Right atrium auricular region (tissue), 2 donors: Measurements from ENCODE around the gene PODXL2. TPM values are rescaled to one million over a fixed set of nuclear protein-coding genes. Genes with fewer than 3 reads are reported as not detected.

Experiments used
- DNase-seq: peaks from one replicate; pipeline ENCODE4 v3.0.0-alpha.2; 2019; ENCODE audit warnings: low spot score
- H3K27ac ChIP-seq, 2 donors: fragments of 200-600 bp; sonication (generic); 1 replicate in 1 of 2; 2 replicates in 1 of 2; pipeline ENCODE4 v1.5.1; 2016 to 2019
- H3K27me3 ChIP-seq, 2 donors: fragments of 200-600 bp; sonication (generic); one replicate each; pipeline versions ENCODE4 v1.5.1 to v1.6.0; 2017 to 2019
- H3K36me3 ChIP-seq: fragments of 200-600 bp; sonication (generic); one replicate; pipeline ENCODE4 v1.5.1; 2016
- H3K4me1 ChIP-seq, 2 donors: fragments of 200-600 bp; sonication (generic); one replicate each; pipeline versions ENCODE4 v1.5.1 to v1.6.0; 2017 to 2019
- H3K4me3 ChIP-seq, 2 donors: fragments of 200-600 bp; sonication (generic); 1 replicate in 1 of 2; 2 replicates in 1 of 2; pipeline ENCODE4 v1.5.1; 2017 to 2019; ENCODE audit warnings: mild to moderate bottlenecking in 1 of 2, moderate library complexity in 1 of 2
- H3K9me3 ChIP-seq, 2 donors: fragments of 200-600 bp; sonication (generic); one replicate each; pipeline ENCODE4 v1.5.1; 2019
- CTCF ChIP-seq, 2 donors: fragments of 200-600 bp; sonication (generic); IDR thresholded peaks; one replicate each; pipeline ENCODE4 v1.5.1; 2019; ENCODE audit warnings: antibody characterized with exemption in 2 of 2
- total RNA-seq, 2 donors: library from RNA; depleted of rRNA; stranded (reverse); fragments of >200 nt; gene quantifications; one replicate each; pipeline ENCODE4 v1.1.0, GENCODE V29; 2016

Gene PODXL2
- total RNA-seq, 2 donors from 2014 or later, result 1.9 to 2.9 TPM

- Histone ChIP-seq H3K27ac (no peak overlapping the region), H3K36me3 (peaks cover 26% of the 10 kb centered on the region), H3K9me3 (no peaks in the 10 kb centered on the region), H3K27me3 (no peaks in the 10 kb centered on the region), H3K4me1 (peaks cover 0 to 30% of the 10 kb centered on the region in 2 donors), H3K4me3 (no peak overlapping the region)
- DNase-seq, result no peak
- no peak for TF ChIP-seq CTCF (IDR thresholded peaks at IDR 0.05)
Observed at GRCh38 chr3:127677541-127678314, 48.7 kb downstream of the PODXL2 start.

- H3K27me3 ChIP-seq, result no peaks in the 10 kb centered on the region
- TF ChIP-seq CTCF (IDR thresholded peaks at IDR 0.05), result no peak
- H3K9me3 ChIP-seq, result no peaks in the 10 kb centered on the region
- peaks cover 26% of the 10 kb centered on the region for H3K36me3 ChIP-seq
- peaks cover 0 to 28% of the 10 kb centered on the region in 2 donors for H3K4me1 ChIP-seq
- no peak overlapping the region for H3K27ac ChIP-seq
- DNase-seq, result no peak
- no peak overlapping the region for H3K4me3 ChIP-seq
Observed at GRCh38 chr3:127678315-127678599, 49.3 kb downstream of the PODXL2 start.

GRCh38 chr3:127678611-127679533 is 49.9 kb downstream of the PODXL2 start:
- H3K9me3 ChIP-seq, result no peaks in the 10 kb centered on the region
- no peak overlapping the region for H3K27ac ChIP-seq
- H3K4me3 ChIP-seq, result no peak overlapping the region
- H3K4me1 ChIP-seq, result peaks cover 0 to 22% of the 10 kb centered on the region in 2 donors
- peak; percentile 56 for DNase-seq
- TF ChIP-seq CTCF (IDR thresholded peaks at IDR 0.05), result no peak
- H3K36me3 ChIP-seq, result peaks cover 26% of the 10 kb centered on the region
- H3K27me3 ChIP-seq, result no peaks in the 10 kb centered on the region

- DNase-seq, result peak; percentile 38
- no peaks in the 10 kb centered on the region for H3K27me3 ChIP-seq
- peak in 1 of 2 donors; percentile 11 for TF ChIP-seq CTCF (IDR thresholded peaks at IDR 0.05)
- H3K36me3 ChIP-seq, result peaks cover 26% of the 10 kb centered on the region
- no peak overlapping the region for H3K4me3 ChIP-seq
- H3K9me3 ChIP-seq, result no peaks in the 10 kb centered on the region
- H3K4me1 ChIP-seq, result peaks cover 0 to 14% of the 10 kb centered on the region in 2 donors
- no peak overlapping the region for H3K27ac ChIP-seq
Observed at GRCh38 chr3:127679534-127680145, 50.7 kb downstream of the PODXL2 start.

GRCh38 chr3:127680146-127680661 is 51.2 kb downstream of the PODXL2 start:
- H3K36me3 ChIP-seq, result peaks cover 26% of the 10 kb centered on the region
- peak; percentile 38 for DNase-seq

More at GRCh38 chr3:127680146-127680661, 51.2 kb downstream of the PODXL2 start:
- H3K9me3 ChIP-seq, result no peaks in the 10 kb centered on the region
- no peak for TF ChIP-seq CTCF (IDR thresholded peaks at IDR 0.05)
- no peaks in the 10 kb centered on the region for H3K27me3 ChIP-seq
- H3K4me1 ChIP-seq, result peaks cover 0 to 10% of the 10 kb centered on the region in 2 donors
- no peak overlapping the region for H3K27ac ChIP-seq
- H3K4me3 ChIP-seq, result no peak overlapping the region
